Peyer's patch (tissue), 4 donors: ENCODE measurements around the gene STK24.

Experiments
- POLR2A ChIP-seq, 2 donors: fragments of 450-650 bp; IDR thresholded peaks; one replicate each; pipeline ENCODE4 v1.5.1; 2017; ENCODE audit warnings: antibody characterized with exemption in 2 of 2, mild to moderate bottlenecking in 2 of 2, moderate library complexity in 2 of 2
- TF ChIP-seq, protein P1 (sequence below), 6 experiments: fragments of 450-650 bp in 4 of 6; fragments of 200-600 bp in 2 of 6; sonication (generic) in 1 of 6; IDR thresholded peaks; one replicate each; pipeline ENCODE4 v1.5.1; 2017 to 2019; ENCODE audit warnings: antibody characterized with exemption in 6 of 6, mild to moderate bottlenecking in 3 of 6, moderate library complexity in 1 of 6

DNA sequence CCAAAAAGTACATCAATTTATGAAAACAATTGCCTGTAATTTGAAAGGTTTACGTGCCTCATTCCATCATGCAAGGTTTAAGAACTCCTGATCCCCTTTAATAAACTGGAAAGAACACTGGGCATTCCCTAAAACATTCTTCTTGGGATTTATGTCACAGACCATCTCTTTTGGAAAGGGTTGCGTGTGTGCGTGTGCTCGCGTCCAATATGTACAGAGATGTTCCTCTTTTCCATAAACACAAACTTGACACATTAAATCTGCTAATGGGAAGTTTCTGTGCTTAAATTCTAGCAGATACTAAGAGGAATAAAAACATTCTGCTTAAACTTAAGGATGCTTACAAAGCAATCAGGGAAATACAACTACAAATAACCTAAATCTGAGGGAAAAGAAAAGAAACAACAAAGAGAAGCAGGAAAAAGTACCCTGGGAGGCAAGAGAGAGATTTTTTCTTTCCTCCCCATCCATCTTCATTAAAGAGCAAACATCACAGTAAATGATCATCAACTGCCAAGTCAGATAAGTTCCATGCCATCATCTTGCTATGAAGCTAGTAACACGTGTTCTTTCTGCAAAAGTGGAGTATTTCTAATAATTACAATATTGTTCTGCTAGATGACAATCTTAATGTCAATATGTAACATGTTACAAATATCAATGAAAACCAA is 83.7 kb downstream of the STK24 start:
- TF ChIP-seq, protein P1, sequence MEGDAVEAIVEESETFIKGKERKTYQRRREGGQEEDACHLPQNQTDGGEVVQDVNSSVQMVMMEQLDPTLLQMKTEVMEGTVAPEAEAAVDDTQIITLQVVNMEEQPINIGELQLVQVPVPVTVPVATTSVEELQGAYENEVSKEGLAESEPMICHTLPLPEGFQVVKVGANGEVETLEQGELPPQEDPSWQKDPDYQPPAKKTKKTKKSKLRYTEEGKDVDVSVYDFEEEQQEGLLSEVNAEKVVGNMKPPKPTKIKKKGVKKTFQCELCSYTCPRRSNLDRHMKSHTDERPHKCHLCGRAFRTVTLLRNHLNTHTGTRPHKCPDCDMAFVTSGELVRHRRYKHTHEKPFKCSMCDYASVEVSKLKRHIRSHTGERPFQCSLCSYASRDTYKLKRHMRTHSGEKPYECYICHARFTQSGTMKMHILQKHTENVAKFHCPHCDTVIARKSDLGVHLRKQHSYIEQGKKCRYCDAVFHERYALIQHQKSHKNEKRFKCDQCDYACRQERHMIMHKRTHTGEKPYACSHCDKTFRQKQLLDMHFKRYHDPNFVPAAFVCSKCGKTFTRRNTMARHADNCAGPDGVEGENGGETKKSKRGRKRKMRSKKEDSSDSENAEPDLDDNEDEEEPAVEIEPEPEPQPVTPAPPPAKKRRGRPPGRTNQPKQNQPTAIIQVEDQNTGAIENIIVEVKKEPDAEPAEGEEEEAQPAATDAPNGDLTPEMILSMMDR (IDR thresholded peaks at IDR 0.05), result no peak
- no peak for TF ChIP-seq POLR2A (IDR thresholded peaks at IDR 0.05)
